Heart left ventricle (tissue), 16 donors: ENCODE data around the gene S1PR5. TPM values are rescaled to one million over a fixed set of nuclear protein-coding genes. Genes with fewer than 3 reads are reported as not detected.

Source experiments
- ATAC-seq, 4 donors: fragments of 200-7000 bp; cut with Tn5 transposase; one replicate each; pipeline ENCODE4 v1.9.1; 2020 to 2022; ENCODE audit warnings: moderate library complexity in 4 of 4, mild to moderate bottlenecking in 3 of 4, moderate number of reproducible peaks in 1 of 4
- DNase-seq, 5 donors: peaks; one replicate each; pipeline ENCODE4 v3.0.0-alpha.2; 2020
- H3K27ac ChIP-seq, 12 donors: fragments of 200-600 bp; sonication (generic) in 4 of 12; one replicate each; pipeline versions ENCODE4 v1.5.0 to v1.8.0; 2016 to 2022; ENCODE audit warnings: mild to moderate bottlenecking in 2 of 12
- H3K27me3 ChIP-seq, 9 donors: fragments of 200-600 bp; sonication (generic) in 2 of 9; one replicate each; pipeline versions ENCODE4 v1.5.1 to v1.8.0; 2016 to 2022; ENCODE audit warnings: mild to moderate bottlenecking in 3 of 9
- H3K36me3 ChIP-seq, 9 donors: fragments of 200-600 bp; sonication (generic) in 2 of 9; one replicate each; pipeline versions ENCODE4 v1.5.0 to v1.8.0; 2018 to 2022; ENCODE audit warnings: mild to moderate bottlenecking in 2 of 9
- H3K4me1 ChIP-seq, 12 donors: fragments of 200-600 bp; sonication (generic) in 4 of 12; one replicate each; pipeline versions ENCODE4 v1.5.0 to v1.8.0; 2016 to 2022; ENCODE audit warnings: mild to moderate bottlenecking in 3 of 12
- H3K4me3 ChIP-seq, 12 donors: fragments of 200-600 bp; sonication (generic) in 4 of 12; one replicate each; pipeline versions ENCODE4 v1.5.0 to v1.8.0; 2017 to 2022; ENCODE audit warnings: mild to moderate bottlenecking in 9 of 12, moderate library complexity in 4 of 12
- H3K9me3 ChIP-seq, 12 donors: fragments of 200-600 bp; sonication (generic) in 4 of 12; one replicate each; pipeline versions ENCODE4 v1.5.0 to v1.8.0; 2016 to 2022; ENCODE audit warnings: mild to moderate bottlenecking in 1 of 12
- POLR2A ChIP-seq, 2 donors: fragments of 450-650 bp; IDR thresholded peaks; one replicate each; pipeline ENCODE4 v1.6.1; 2017; ENCODE audit warnings: antibody characterized with exemption in 2 of 2, mild to moderate bottlenecking in 2 of 2, moderate library complexity in 2 of 2
- WGBS, 4 donors: extraction: QIAGEN DNeasy Blood & Tissue Kit in 2 of 4; methylation state at CpG; one replicate each; pipeline versions ENCODE4 v1.1.5 to v1.1.7; 2013 to 2018; 5-methylcytosine and 5-hydroxymethylcytosine counted together
- intact Hi-C, 10 donors: fragments of 100-400 bp; cut with DNase I; formaldehyde crosslinking; loops; one replicate each; pipeline versions ENCODE4 v1.11.1 to v1.14.2; 2022
- polyA plus RNA-seq, 2 donors: library from polyadenylated mRNA; stranded (reverse); fragments of 200-250 nt; gene quantifications; one replicate each; pipeline ENCODE4 v1.2.3, GENCODE V29; 2013
- total RNA-seq, 9 donors: library from RNA; depleted of rRNA in 2 of 9; stranded (reverse); fragments of >200 nt in 2 of 9; fragmentation: NEBNext Ultra II Directional in 3 of 9; extraction: Animal tissue kit (Norgen Biotek cat#: 25700) in 3 of 9; gene quantifications; one replicate each; pipeline versions ENCODE4 v1.1.0 to v1.2.4, GENCODE V29; 2016 to 2023
- TF ChIP-seq, protein P1 (sequence below), 12 donors: fragments of 200-600 bp; sonication (generic) in 4 of 12; IDR thresholded peaks; one replicate each; pipeline versions ENCODE4 v1.5.0 to v1.8.0; 2018 to 2022; ENCODE audit warnings: antibody characterized with exemption in 12 of 12, mild to moderate bottlenecking in 5 of 12
- donor health status: ischemic (EF 13 %, LVEDD 7.1; RV severe dilation, severe dysfunction).
- donor health status: healthy with polysubstance abuse.
- donor health status: DM: no; HTN: yes; CAD: no.
- donor health status: DM: no; HTN: no; CAD: no.
- donor health status: ischemic (EF 25% LVEDD 6.9; RV normal size, moderate dysfunction).
- donor health status: ischemic (EF 25% LVEDD 5.7; RV mildly dilated, moderate dysfunction).
- donor health status: healthy.
- donor health status: DM: yes; HTN: yes; CAD: no.
- donor health status: ischemic (EF 35%, LVEDD 5.7; RV mildly dilated, moderate dysfunction).
- donor health status: nonischemic (EF 11% LVEDD 7.7; RV severe dilation, severe dysfunction).
- donor health status: DM: yes; HTN: yes; CAD: no.
- donor health status: PGD.
- donor health status: ischemic (EF 29% LVEDD 5.4; RV normal size, mild dysfunction).
- donor health status: nonischemic (EF 23%, LVEDD 6.1; RV moderate dilation, normal function).

S1PR5 gene
- total and polyA plus RNA-seq, 11 donors, result 0.10 to 1.7 (median 0.29) TPM; not detected in 4

DNA sequence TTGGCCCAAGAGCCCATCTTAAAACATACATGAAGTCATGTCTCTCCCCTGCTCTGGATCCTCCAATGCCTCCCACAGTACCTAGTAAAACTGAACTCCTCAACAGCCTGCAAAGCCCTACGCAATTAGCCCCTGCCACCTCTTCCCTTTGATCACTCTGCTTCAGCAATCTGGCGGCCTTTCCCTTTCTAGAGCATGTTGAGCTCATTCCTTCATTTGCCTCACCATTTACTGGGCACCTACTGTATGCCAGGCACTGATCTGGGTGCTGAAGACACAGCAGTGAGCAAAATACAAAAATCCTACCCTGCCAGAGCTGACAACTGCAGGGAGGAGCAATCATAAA, 17.0 kb downstream of the S1PR5 start:
- ATAC-seq (no peak), DNase-seq (no peak)
- intact Hi-C loops, result loop anchor here in 6 of 10 donors (5.0 to 10.0 kb wide), 3 partner anchors 42 to 67 kb away; partner anchors contain the start of genes CDKN2D (in 4 of the 6), KRI1 (in 4 of the 6) and ATG4D (in 2 of the 6)
- WGBS, 4 donors, result 95 to 100% (median 97%) methylated on average over 2 of the region's 2 CpGs
- peaks cover 0 to 45% (median 42%) of the 10 kb centered on the region in 9 donors for H3K36me3 ChIP-seq
- H3K27ac ChIP-seq, result no peak overlapping the region
- TF ChIP-seq, protein P1, sequence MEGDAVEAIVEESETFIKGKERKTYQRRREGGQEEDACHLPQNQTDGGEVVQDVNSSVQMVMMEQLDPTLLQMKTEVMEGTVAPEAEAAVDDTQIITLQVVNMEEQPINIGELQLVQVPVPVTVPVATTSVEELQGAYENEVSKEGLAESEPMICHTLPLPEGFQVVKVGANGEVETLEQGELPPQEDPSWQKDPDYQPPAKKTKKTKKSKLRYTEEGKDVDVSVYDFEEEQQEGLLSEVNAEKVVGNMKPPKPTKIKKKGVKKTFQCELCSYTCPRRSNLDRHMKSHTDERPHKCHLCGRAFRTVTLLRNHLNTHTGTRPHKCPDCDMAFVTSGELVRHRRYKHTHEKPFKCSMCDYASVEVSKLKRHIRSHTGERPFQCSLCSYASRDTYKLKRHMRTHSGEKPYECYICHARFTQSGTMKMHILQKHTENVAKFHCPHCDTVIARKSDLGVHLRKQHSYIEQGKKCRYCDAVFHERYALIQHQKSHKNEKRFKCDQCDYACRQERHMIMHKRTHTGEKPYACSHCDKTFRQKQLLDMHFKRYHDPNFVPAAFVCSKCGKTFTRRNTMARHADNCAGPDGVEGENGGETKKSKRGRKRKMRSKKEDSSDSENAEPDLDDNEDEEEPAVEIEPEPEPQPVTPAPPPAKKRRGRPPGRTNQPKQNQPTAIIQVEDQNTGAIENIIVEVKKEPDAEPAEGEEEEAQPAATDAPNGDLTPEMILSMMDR (IDR thresholded peaks at IDR 0.05), result no peak
- TF ChIP-seq POLR2A (IDR thresholded peaks at IDR 0.05), result no peak
- peaks cover 0 to 51% (median 34%) of the 10 kb centered on the region in 12 donors for H3K4me1 ChIP-seq
- no peak overlapping the region for H3K4me3 ChIP-seq
- no peaks in the 10 kb centered on the region for H3K27me3 ChIP-seq
- no peaks in the 10 kb centered on the region for H3K9me3 ChIP-seq

DNA sequence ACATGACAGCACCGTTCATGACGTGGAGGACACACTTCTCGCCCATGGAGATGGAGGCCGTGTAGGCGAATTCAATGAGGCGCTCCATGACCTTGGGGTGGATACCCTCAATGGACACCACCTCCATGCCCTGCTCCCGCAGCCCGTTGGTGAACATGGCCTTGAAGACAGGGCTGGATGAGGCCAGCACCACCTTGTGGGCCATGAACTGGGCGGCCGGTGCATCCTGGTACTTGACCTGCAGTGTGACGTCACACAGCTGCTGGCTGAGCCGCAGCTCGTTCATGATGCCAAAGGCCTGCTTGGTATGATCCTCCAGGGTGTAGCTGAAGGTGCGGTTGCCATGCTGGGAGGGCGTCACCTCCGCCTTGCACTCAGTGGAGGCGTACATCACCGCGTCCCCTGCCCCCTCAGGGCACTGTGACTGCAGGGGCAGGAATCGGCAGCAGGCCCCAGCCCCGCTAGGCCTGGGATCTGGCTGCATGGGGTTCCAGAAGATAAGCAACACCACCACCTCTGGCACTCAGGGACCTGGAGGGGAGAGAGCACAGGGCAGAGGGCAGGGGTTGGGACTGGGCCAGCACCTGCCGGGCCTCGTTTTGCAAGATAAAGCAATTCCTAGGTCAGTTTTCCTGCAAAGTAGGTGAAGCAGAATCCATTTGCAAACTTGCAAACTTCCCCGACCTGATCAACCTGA, 17.5 kb downstream of the S1PR5 start:
- Histone ChIP-seq H3K27ac (peak overlapping the region in 1 of 12 donors; percentile 43), H3K9me3 (no peaks in the 10 kb centered on the region), H3K27me3 (no peaks in the 10 kb centered on the region), H3K36me3 (peaks cover 0 to 50% (median 47%) of the 10 kb centered on the region in 9 donors), H3K4me1 (peaks cover 0 to 51% (median 34%) of the 10 kb centered on the region in 12 donors), H3K4me3 (no peak overlapping the region)
- WGBS, 4 donors, result 79 to 88% (median 86%) methylated on average over 12 to 24 of the region's 24 CpGs
- DNase-seq (no peak), ATAC-seq (no peak)
- TF ChIP-seq, protein P1 (IDR thresholded peaks at IDR 0.05), result no peak
- no peak for TF ChIP-seq POLR2A (IDR thresholded peaks at IDR 0.05)
- intact Hi-C loops, result loop anchor here in 6 of 10 donors (5.0 to 10.0 kb wide), 3 partner anchors 43 to 68 kb away; partner anchors contain the start of genes CDKN2D (in 4 of the 6), KRI1 (in 4 of the 6) and ATG4D (in 2 of the 6)

DNA sequence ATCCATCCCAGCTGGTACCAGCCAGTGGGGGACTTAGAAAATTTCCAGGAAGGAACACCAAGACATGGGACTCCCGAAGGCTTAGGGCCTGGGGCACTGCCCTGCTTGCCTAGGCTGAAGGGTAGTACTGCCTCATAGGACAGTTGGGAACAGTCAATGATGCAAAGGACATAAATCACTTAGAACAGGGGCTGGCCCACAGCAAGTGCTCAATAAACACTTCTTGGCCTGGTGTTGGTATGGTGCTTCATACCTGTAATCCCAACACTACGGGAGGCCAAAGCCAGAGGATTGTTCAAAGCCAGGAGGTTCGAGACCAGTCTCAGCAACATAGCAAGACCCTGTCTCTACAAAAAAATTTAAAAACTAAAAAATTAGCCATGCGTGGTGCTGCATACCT, 19.9 kb downstream of the S1PR5 start:
- ATAC-seq (no peak), DNase-seq (no peak)
- Histone ChIP-seq H3K27ac (no peak overlapping the region), H3K36me3 (peaks cover 0 to 74% (median 63%) of the 10 kb centered on the region in 9 donors), H3K27me3 (no peaks in the 10 kb centered on the region), H3K4me3 (no peak overlapping the region), H3K4me1 (peaks cover 0 to 51% (median 31%) of the 10 kb centered on the region in 12 donors), H3K9me3 (no peaks in the 10 kb centered on the region)
- 94 to 98% (median 96%) methylated on average over 4 of the region's 4 CpGs for WGBS, 4 donors
- no peak for TF ChIP-seq POLR2A (IDR thresholded peaks at IDR 0.05)
- TF ChIP-seq, protein P1 (IDR thresholded peaks at IDR 0.05), result no peak
- intact Hi-C loops, result no loop called here

DNA sequence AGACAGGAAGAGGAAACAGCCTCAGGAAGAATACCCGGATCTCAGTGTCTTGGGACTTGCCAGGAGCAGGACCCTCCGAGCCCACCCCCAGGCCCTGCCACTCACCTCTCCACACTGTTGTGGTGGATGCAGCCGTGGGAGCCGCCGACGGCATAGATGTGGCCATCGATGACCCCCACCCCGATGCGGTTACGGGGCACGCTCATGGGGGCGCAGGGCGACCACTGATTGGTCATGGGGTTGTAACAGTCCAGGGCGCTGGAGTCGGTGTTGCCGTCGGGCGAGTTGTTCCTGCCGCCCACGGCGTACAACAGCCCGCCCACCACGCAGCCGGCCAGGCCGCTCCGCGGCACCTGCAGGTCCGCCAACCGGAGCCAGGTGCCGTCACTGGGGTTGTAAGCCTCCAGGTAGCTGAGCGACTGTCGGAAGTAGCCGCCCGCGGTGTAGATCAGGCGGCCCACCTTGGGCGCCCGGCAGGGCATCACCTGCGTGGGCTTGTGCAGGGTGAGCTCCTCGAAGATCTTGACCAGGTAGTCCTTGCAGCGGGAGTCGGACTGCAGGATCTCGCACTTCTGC, 25.7 kb downstream of the S1PR5 start:
- no peaks in the 10 kb centered on the region for H3K9me3 ChIP-seq
- ATAC-seq (peak in 2 of 4 donors; percentile 13 to 35), DNase-seq (no peak)
- H3K27me3 ChIP-seq, result no peaks in the 10 kb centered on the region
- intact Hi-C loops, result no loop called here
- no peak overlapping the region for H3K27ac ChIP-seq
- TF ChIP-seq POLR2A (IDR thresholded peaks at IDR 0.05), result no peak
- TF ChIP-seq, protein P1 (IDR thresholded peaks at IDR 0.05), result no peak
- no peak overlapping the region for H3K4me3 ChIP-seq
- peaks cover 2 to 97% (median 94%) of the 10 kb centered on the region in 9 donors for H3K36me3 ChIP-seq
- WGBS, 4 donors, result 89 to 95% (median 94%) methylated on average over 27 to 43 of the region's 43 CpGs
- peaks cover 0 to 13% (median 0%) of the 10 kb centered on the region in 12 donors for H3K4me1 ChIP-seq
